HFFc6 (cell line): ENCODE results near the gene PHLDA3. TPM values are rescaled to one million over a fixed set of nuclear protein-coding genes. Genes with fewer than 3 reads are reported as not detected.

Source experiments
- DNase-seq: peaks from one replicate; pipeline ENCODE4 v3.0.0-alpha.2; 2018
- H3K27ac Mint-ChIP-seq: 2 replicates; pipeline ENCODE4 v1.8.0; 2020; ENCODE audit warnings: mild to moderate bottlenecking, mixed read lengths
- H3K27me3 Mint-ChIP-seq: 2 replicates; pipeline ENCODE4 v1.8.0; 2021; ENCODE audit warnings: mild to moderate bottlenecking, moderate library complexity, mixed read lengths; ENCODE audit not compliant: insufficient read depth
- H3K36me3 Mint-ChIP-seq: 2 replicates; pipeline ENCODE4 v1.8.0; 2021; ENCODE audit warnings: low read depth, mixed read lengths
- H3K4me1 Mint-ChIP-seq: 2 replicates; pipeline ENCODE4 v1.8.0; 2020; ENCODE audit warnings: low read depth, mixed read lengths
- H3K4me3 Mint-ChIP-seq: 2 replicates; pipeline ENCODE4 v1.8.0; 2020; ENCODE audit warnings: mild to moderate bottlenecking, moderate library complexity, mixed read lengths
- H3K9me3 Mint-ChIP-seq: 2 replicates; pipeline ENCODE4 v1.8.0; 2020; ENCODE audit warnings: mild to moderate bottlenecking, mixed read lengths
- CTCF ChIP-seq: fragments of 200-600 bp; sonication (generic); IDR thresholded peaks from 2 replicates; pipeline ENCODE4 v1.5.0; 2021; ENCODE audit warnings: antibody characterized with exemption, mild to moderate bottlenecking
- total RNA-seq, 6 experiments: library from RNA; stranded (reverse); fragmentation: NEBNext Ultra II Directional; extraction: Animal tissue kit (Norgen Biotek cat#: 25700); gene quantifications; 2 replicates in 1 of 6; 3 replicates in 5 of 6; pipeline ENCODE4 v1.2.3, GENCODE V29; 2021

Gene PHLDA3
- total RNA-seq, 6 experiments from 2014 or later: 101 to 113 (median 108) TPM

- no peak overlapping the region for H3K4me3 Mint-ChIP-seq
- no peak for DNase-seq
These were observed 49.7 kb downstream of the PHLDA3 start for GRCh38 chr1:201419256-201419655.

GRCh38 chr1:201418461-201418860 lies 50.5 kb downstream of the PHLDA3 start:
- no peak for DNase-seq
- no peak for TF ChIP-seq CTCF
- Mint-ChIP-seq H3K27ac (no peak overlapping the region), H3K4me3 (no peak overlapping the region), H3K27me3 (peaks cover 32% of the 10 kb centered on the region), H3K9me3 (peaks cover 3% of the 10 kb centered on the region; the same call in 1 of the 2 replicates), H3K36me3 (no peaks in the 10 kb centered on the region), H3K4me1 (peaks cover 11% of the 10 kb centered on the region)

More at GRCh38 chr1:201419256-201419655, 49.7 kb downstream of the PHLDA3 start:
- Mint-ChIP-seq H3K36me3 (no peaks in the 10 kb centered on the region), H3K27ac (no peak overlapping the region), H3K9me3 (peaks cover 3% of the 10 kb centered on the region; the same call in 1 of the 2 replicates), H3K4me1 (peaks cover 11% of the 10 kb centered on the region), H3K27me3 (peaks cover 32% of the 10 kb centered on the region)
- TF ChIP-seq CTCF: no peak

Other genes with a start within 250 kb of the PHLDA3 start
- gene PKP1, start 185.7 kb downstream of the PHLDA3 start, total RNA-seq: not detected
- not detected for gene TNNT2, start 91.5 kb downstream of the PHLDA3 start, total RNA-seq
- gene LAD1, start 69.9 kb downstream of the PHLDA3 start, total RNA-seq: not detected
- gene TNNI1, start 47.5 kb downstream of the PHLDA3 start, total RNA-seq: not detected
- 100 to 1,000 TPM; 540 to 614 (median 577) TPM for gene CSRP1, start 37.9 kb upstream of the PHLDA3 start, total RNA-seq
- 10 to 100 TPM; 72.9 to 88.0 (median 78.4) TPM for gene NAV1, start 69.9 kb upstream of the PHLDA3 start, total RNA-seq